ENCODE results near the gene GOLGA6L7.

GOLGA6L7 gene

GRCh38 chr15:28876845-28877185 lies 28.4 kb upstream of the GOLGA6L7 start:
- no peak overlapping the region for H3K27ac ChIP-seq
- no peak for DNase-seq (ENCODE audit: low spot score)
- ChIA-PET POLR2A (ENCODE audit: low non-redundant PET) (no interaction called here), CTCF (no interaction called here)
- TF ChIP-seq CTCF (conservative IDR thresholded peaks at IDR 0.05; ENCODE audit: low read depth): no peak

- ChIA-PET CTCF (interaction anchor here (0.6 kb wide), 1 partner anchor 117 kb away, joined by 3 read pairs; no protein-coding TSS in a partner anchor), POLR2A (ENCODE audit: low non-redundant PET) (no interaction called here)
- no peak for TF ChIP-seq CTCF (conservative IDR thresholded peaks at IDR 0.05; ENCODE audit: low read depth)
- DNase-seq (ENCODE audit: low spot score): no peak
- no peak overlapping the region for H3K27ac ChIP-seq
Observed at GRCh38 chr15:28876131-28876844, 27.8 kb upstream of the GOLGA6L7 start.

GRCh38 chr15:28875461-28876000 lies 27.1 kb upstream of the GOLGA6L7 start:
- CTCF ChIA-PET: interaction anchor here (0.6 kb wide), 1 partner anchor 118 kb away, joined by 3 read pairs; no protein-coding TSS in a partner anchor
- TF ChIP-seq CTCF (conservative IDR thresholded peaks at IDR 0.05; ENCODE audit: low read depth): no peak

GRCh38 chr15:28873585-28874190 lies 25.2 kb upstream of the GOLGA6L7 start:
- CTCF ChIA-PET: interaction anchor here (0.6 to 1.4 kb wide), 4 partner anchors 8 to 244 kb away, joined by 3 to 7 read pairs (median 4); no protein-coding TSS in a partner anchor

More at GRCh38 chr15:28875461-28876000, 27.1 kb upstream of the GOLGA6L7 start:
- POLR2A ChIA-PET (ENCODE audit: low non-redundant PET): no interaction called here
- no peak overlapping the region for H3K27ac ChIP-seq
- no peak for DNase-seq (ENCODE audit: low spot score)

DNA sequence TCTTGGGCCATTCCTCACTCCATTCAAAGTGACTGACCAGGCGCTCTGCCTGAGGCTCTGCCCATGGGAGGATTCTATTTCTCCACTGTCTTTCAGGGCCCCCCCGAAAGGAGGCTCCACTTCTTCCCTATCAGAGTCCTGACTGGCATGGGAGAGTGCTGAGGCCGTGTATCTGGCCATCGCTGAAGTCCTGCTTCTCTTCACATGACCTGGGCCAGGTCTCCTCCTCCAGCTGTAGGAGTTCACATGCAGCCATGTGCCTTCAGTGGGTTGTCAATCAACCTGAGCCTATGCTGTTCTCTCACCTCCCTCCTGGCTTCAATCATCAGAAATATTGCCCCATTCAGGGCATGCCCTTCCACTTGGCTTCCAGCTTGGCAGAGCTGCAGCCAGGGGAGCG lies 24.6 kb upstream of the GOLGA6L7 start:
- no peak for DNase-seq (ENCODE audit: low spot score)
- H3K27ac ChIP-seq: no peak overlapping the region
- no peak for TF ChIP-seq CTCF (conservative IDR thresholded peaks at IDR 0.05; ENCODE audit: low read depth)
- POLR2A ChIA-PET (ENCODE audit: low non-redundant PET): no interaction called here
- CTCF ChIA-PET: interaction anchor here (0.6 to 1.4 kb wide), 2 partner anchors 231 to 245 kb away, joined by 3 read pairs; no protein-coding TSS in a partner anchor

More at GRCh38 chr15:28873585-28874190, 25.2 kb upstream of the GOLGA6L7 start:
- POLR2A ChIA-PET (ENCODE audit: low non-redundant PET): no interaction called here
- no peak for TF ChIP-seq CTCF (conservative IDR thresholded peaks at IDR 0.05; ENCODE audit: low read depth)
- no peak overlapping the region for H3K27ac ChIP-seq
- DNase-seq (ENCODE audit: low spot score): no peak

- CTCF ChIA-PET: no interaction called here
- POLR2A ChIA-PET (ENCODE audit: low non-redundant PET): no interaction called here
- DNase-seq (ENCODE audit: low spot score): no peak
- no peak for TF ChIP-seq CTCF (conservative IDR thresholded peaks at IDR 0.05; ENCODE audit: low read depth)
- H3K27ac ChIP-seq: no peak overlapping the region
Observed at GRCh38 chr15:28871168-28871567, 22.7 kb upstream of the GOLGA6L7 start.

All from RWPE1 (cell line).